Measurements from ENCODE around the gene ECHDC3.

DNA sequence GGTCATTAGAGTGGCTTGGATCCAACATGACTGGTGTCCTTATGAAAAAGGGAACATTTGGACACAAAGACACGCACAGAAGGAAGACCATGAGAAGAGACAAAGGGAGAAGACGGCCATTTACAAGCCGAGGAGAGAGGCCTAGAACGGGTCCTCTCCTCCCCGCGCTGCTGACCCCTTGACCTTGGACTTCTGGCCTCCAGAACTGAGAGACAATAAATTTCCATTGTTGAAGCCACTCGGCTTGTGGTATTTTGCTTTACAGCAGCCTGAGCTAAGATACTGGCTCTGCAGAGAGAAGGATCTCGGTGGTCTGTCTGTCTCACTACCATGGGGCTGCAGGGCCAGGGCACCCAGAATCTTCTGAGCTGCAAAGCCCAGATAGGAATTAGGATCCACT lies 38.1 kb upstream of the ECHDC3 start:
- TF ChIP-seq POLR2A (IDR thresholded peaks at IDR 0.05; ENCODE audit: low read length) = no peak
- TF ChIP-seq GATA1 (IDR thresholded peaks at IDR 0.05; ENCODE audit: low read depth, low read length) = no peak

All from erythroblast (primary cell).